GM23338 (cell line): Measurements from ENCODE around the gene ACY1.

Source experiments
- CREB1 ChIP-seq: fragments of 250-450 bp; sonication (Bioruptor Pico); IDR thresholded peaks from 2 replicates; pipeline ENCODE4 v1.5.0; 2020; ENCODE audit warnings: low read depth, mild to moderate bottlenecking, moderate library complexity
- CTCF ChIP-seq, 2 experiments: fragments of 200-600 bp in 1 of 2; sonication (generic) in 1 of 2; conservative IDR thresholded peaks; 2 replicates each; pipeline versions ENCODE4 v1.5.1 to v1.6.1; 2016 to 2017; ENCODE audit warnings: antibody characterized with exemption in 2 of 2, low read depth in 2 of 2, mild to moderate bottlenecking in 2 of 2, moderate library complexity in 1 of 2
- EZH2 ChIP-seq: fragments of 200-600 bp; sonication (generic); IDR thresholded peaks from one replicate; pipeline ENCODE4 v1.8.0; 2017; ENCODE audit warnings: antibody characterized with exemption, mild to moderate bottlenecking, low read depth; ENCODE audit not compliant: unreplicated experiment
- EZH2phosphoT487 ChIP-seq: fragments of 200-600 bp; sonication (generic); IDR thresholded peaks from one replicate; pipeline ENCODE4 v1.8.1; 2018; ENCODE audit warnings: antibody characterized with exemption; ENCODE audit not compliant: unreplicated experiment
- JUNB ChIP-seq: IDR thresholded peaks from one replicate; pipeline ENCODE4 v1.6.1; 2016; ENCODE audit warnings: antibody characterized with exemption; ENCODE audit not compliant: unreplicated experiment
- NANOG ChIP-seq: IDR thresholded peaks from 2 replicates; pipeline ENCODE4 v1.6.1; 2016; ENCODE audit warnings: antibody characterized with exemption, borderline replicate concordance
- POLR2AphosphoS5 ChIP-seq: IDR thresholded peaks from 2 replicates; pipeline ENCODE4 v1.6.1; 2016; ENCODE audit warnings: antibody characterized with exemption, low read depth
- REST ChIP-seq: IDR thresholded peaks from one replicate; pipeline ENCODE4 v1.6.1; 2018; ENCODE audit warnings: antibody characterized with exemption; ENCODE audit not compliant: unreplicated experiment
- STAT1 ChIP-seq: IDR thresholded peaks from one replicate; pipeline ENCODE4 v1.6.1; 2016; ENCODE audit warnings: antibody characterized with exemption; ENCODE audit not compliant: unreplicated experiment
- ZNF114 ChIP-seq: fragments of 250-450 bp; sonication (Bioruptor Pico); IDR thresholded peaks from 2 replicates; pipeline ENCODE4 v1.5.0; 2020; ENCODE audit warnings: mild to moderate bottlenecking, moderate library complexity
- ZNF331 ChIP-seq: fragments of 250-450 bp; sonication (Bioruptor Pico); IDR thresholded peaks from 2 replicates; pipeline ENCODE4 v1.5.0; 2020; ENCODE audit warnings: low read depth, mild to moderate bottlenecking, moderate library complexity
- TF ChIP-seq, protein P1 (sequence below): IDR thresholded peaks from 2 replicates; pipeline ENCODE4 v1.6.1; 2016; ENCODE audit warnings: antibody characterized with exemption

DNA sequence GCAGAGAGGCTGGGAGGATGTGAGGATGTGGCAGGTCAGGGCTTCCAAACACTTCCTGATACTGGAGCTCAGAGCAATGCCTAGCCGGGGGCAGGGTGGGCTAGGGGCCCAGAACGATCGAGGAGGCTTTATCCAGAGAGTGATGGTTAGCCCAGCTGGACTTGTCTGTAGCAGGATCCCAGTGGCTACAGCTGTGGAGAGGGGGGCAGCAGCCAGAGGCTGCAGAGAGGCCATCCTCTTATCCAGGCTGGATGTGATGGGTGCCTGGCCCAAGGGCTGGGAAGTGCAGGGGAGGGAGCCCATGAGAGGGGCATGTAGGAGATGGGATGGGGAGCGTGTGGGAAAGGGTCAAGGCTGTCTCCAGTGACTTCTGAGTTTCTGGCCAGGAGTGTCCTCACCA, 36.5 kb upstream of the ACY1 start:
- no peak for TF ChIP-seq CTCF (conservative IDR thresholded peaks at IDR 0.05; ENCODE audit: low read depth in 2 of 2)
- TF ChIP-seq EZH2, result no peak
- no peak for TF ChIP-seq REST
- no peak for TF ChIP-seq EZH2phosphoT487
- TF ChIP-seq POLR2AphosphoS5, result no peak
- TF ChIP-seq NANOG, result no peak
- TF ChIP-seq, protein P1, sequence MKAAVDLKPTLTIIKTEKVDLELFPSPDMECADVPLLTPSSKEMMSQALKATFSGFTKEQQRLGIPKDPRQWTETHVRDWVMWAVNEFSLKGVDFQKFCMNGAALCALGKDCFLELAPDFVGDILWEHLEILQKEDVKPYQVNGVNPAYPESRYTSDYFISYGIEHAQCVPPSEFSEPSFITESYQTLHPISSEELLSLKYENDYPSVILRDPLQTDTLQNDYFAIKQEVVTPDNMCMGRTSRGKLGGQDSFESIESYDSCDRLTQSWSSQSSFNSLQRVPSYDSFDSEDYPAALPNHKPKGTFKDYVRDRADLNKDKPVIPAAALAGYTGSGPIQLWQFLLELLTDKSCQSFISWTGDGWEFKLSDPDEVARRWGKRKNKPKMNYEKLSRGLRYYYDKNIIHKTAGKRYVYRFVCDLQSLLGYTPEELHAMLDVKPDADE, result no peak
- TF ChIP-seq ZNF331 (CRISPR knock-in tag), result no peak
- TF ChIP-seq CREB1 (CRISPR knock-in tag), result no peak
- no peak for TF ChIP-seq ZNF114 (CRISPR knock-in tag)
- TF ChIP-seq STAT1, result no peak
- TF ChIP-seq JUNB, result no peak
